Karpas-422 (cell line): ENCODE data around the gene IQCK. TPM values are rescaled to one million over a fixed set of nuclear protein-coding genes. Genes with fewer than 3 reads are reported as not detected.

Experiments used
- DNase-seq: peaks from one replicate; pipeline ENCODE4 v3.0.0-alpha.2; 2015
- H2AFZ ChIP-seq: fragments of 200-600 bp; sonication (generic); 2 replicates; pipeline ENCODE4 v1.6.1; 2014; ENCODE audit warnings: antibody characterized with exemption, low read length, mixed read lengths
- H3K27ac ChIP-seq: fragments of 200-600 bp; sonication (generic); 2 replicates; pipeline ENCODE4 v1.5.1; 2014; ENCODE audit warnings: mild to moderate bottlenecking, low read length, moderate library complexity
- H3K27me3 ChIP-seq: fragments of 200-600 bp; sonication (generic); 2 replicates; pipeline ENCODE4 v1.6.1; 2014; ENCODE audit warnings: low read length, mixed read lengths
- H3K36me3 ChIP-seq: fragments of 200-600 bp; sonication (generic); 2 replicates; pipeline ENCODE4 v1.6.1; 2014; ENCODE audit warnings: low read length, mixed read lengths; ENCODE audit not compliant: insufficient read depth
- H3K4me1 ChIP-seq: fragments of 200-600 bp; sonication (generic); 2 replicates; pipeline ENCODE4 v1.6.1; 2014; ENCODE audit warnings: mild to moderate bottlenecking, low read length, mixed read lengths
- H3K4me2 ChIP-seq: fragments of 200-600 bp; sonication (generic); 2 replicates; pipeline ENCODE4 v1.6.1; 2014; ENCODE audit warnings: low read length, low read depth, mild to moderate bottlenecking; ENCODE audit not compliant: poor library complexity, severe bottlenecking
- H3K4me3 ChIP-seq: fragments of 200-600 bp; sonication (generic); 2 replicates; pipeline ENCODE4 v1.5.1; 2014; ENCODE audit warnings: mild to moderate bottlenecking, antibody characterized with exemption, low read length, mixed read lengths
- H3K79me2 ChIP-seq: fragments of 200-600 bp; sonication (generic); 2 replicates; pipeline ENCODE4 v1.6.1; 2014; ENCODE audit warnings: mild to moderate bottlenecking, low read length, mixed read lengths
- H3K9ac ChIP-seq: fragments of 200-600 bp; sonication (generic); 2 replicates; pipeline ENCODE4 v1.6.0; 2014; ENCODE audit warnings: low read length
- H3K9me2 ChIP-seq: fragments of 200-600 bp; sonication (generic), shearing (Covaris generic); replicated peaks from 2 replicates; pipeline ENCODE4 v1.6.0; 2014; ENCODE audit warnings: mild to moderate bottlenecking, low read length, moderate library complexity; ENCODE audit not compliant: insufficient read depth
- H3K9me3 ChIP-seq: fragments of 300-700, 200-600 bp; sonication (generic); 2 replicates; pipeline ENCODE4 v1.6.1; 2014; ENCODE audit warnings: low read length, mixed read lengths
- H4K20me1 ChIP-seq: fragments of 200-600 bp; sonication (generic); 2 replicates; pipeline ENCODE4 v1.6.1; 2014; ENCODE audit warnings: mild to moderate bottlenecking, antibody characterized with exemption, low read length, low read depth; ENCODE audit not compliant: insufficient read depth
- total RNA-seq: library from RNA; depleted of rRNA; stranded (reverse); fragments of >200 nt; shearing (Covaris generic); gene quantifications from 2 replicates; pipeline ENCODE4 v1.2.3, GENCODE V29; 2014; ENCODE audit warnings: low replicate concordance

The IQCK gene
- total RNA-seq, 1 experiment from 2014 or later, result 4.9 TPM

DNA sequence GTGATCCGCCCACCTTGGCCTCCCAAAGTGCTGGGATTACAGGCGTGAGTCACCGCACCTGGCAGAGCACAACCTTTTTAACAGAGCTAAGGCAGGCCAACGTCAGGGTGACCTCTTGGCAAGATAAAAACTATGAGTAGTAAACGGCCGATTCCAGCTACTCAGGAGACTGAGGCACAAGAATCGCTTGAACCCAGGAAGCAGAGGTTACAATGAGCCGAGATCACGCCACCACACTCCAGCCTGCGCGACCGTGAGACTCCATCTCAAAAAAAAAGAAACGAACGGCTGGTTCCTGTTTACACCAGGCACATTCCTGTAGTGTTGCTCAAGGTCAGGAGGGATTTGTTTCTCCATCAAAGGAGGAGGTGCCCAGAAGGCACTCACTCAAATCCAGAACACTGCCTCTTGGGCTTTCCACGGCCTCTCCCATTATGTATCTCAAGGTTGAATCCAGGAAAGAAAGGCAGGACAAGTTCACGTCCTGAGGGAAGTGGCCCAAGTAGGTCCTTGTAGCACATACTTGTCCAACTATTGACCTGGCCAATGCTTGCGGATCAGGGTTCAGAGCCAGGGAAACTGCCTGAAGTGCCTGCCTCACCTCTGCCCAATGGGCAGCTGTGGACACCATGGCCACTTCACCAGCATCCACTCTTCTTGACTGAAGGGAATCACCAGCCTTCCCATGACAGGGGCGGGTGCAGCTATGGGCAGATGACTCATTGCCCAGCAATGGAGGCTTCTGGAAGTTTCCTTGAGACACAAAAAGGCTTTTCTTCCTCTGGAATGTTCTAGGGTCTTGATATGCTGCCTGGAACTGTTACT, 13.5 kb upstream of the IQCK start:
- H3K79me2 ChIP-seq, result no peaks in the 10 kb centered on the region
- H4K20me1 ChIP-seq, result no peaks in the 10 kb centered on the region
- no peak overlapping the region for H3K4me2 ChIP-seq
- no peak overlapping the region for H2AFZ ChIP-seq
- no peak overlapping the region for H3K4me3 ChIP-seq
- H3K9ac ChIP-seq, result no peak overlapping the region
- no peak for DNase-seq
- no peaks in the 10 kb centered on the region for H3K36me3 ChIP-seq
- H3K27me3 ChIP-seq, result no peaks in the 10 kb centered on the region
- H3K27ac ChIP-seq, result no peak overlapping the region
- H3K9me2 ChIP-seq, result no peaks in the 10 kb centered on the region
- no peaks in the 10 kb centered on the region for H3K9me3 ChIP-seq
- no peaks in the 10 kb centered on the region for H3K4me1 ChIP-seq

GRCh38 chr16:19705146-19705501, 12.9 kb upstream of the IQCK start:
- H3K27ac ChIP-seq, result no peak overlapping the region
- no peaks in the 10 kb centered on the region for H3K79me2 ChIP-seq
- H2AFZ ChIP-seq, result no peak overlapping the region
- H3K36me3 ChIP-seq, result no peaks in the 10 kb centered on the region
- no peaks in the 10 kb centered on the region for H4K20me1 ChIP-seq
- H3K9me2 ChIP-seq, result no peaks in the 10 kb centered on the region
- H3K27me3 ChIP-seq, result no peaks in the 10 kb centered on the region
- H3K9ac ChIP-seq, result no peak overlapping the region
- H3K9me3 ChIP-seq, result no peaks in the 10 kb centered on the region
- no peak overlapping the region for H3K4me2 ChIP-seq
- no peak for DNase-seq
- no peaks in the 10 kb centered on the region for H3K4me1 ChIP-seq
- H3K4me3 ChIP-seq, result no peak overlapping the region

GRCh38 chr16:19705843-19706242, 12.2 kb upstream of the IQCK start:
- no peak for DNase-seq
- Histone ChIP-seq H3K36me3 (no peaks in the 10 kb centered on the region), H3K4me3 (no peak overlapping the region), H3K79me2 (no peaks in the 10 kb centered on the region), H2AFZ (no peak overlapping the region), H3K27me3 (no peaks in the 10 kb centered on the region), H3K9me2 (no peaks in the 10 kb centered on the region), H3K9ac (no peak overlapping the region), H3K4me2 (no peak overlapping the region), H3K9me3 (no peaks in the 10 kb centered on the region), H3K27ac (no peak overlapping the region), H3K4me1 (no peaks in the 10 kb centered on the region), H4K20me1 (no peaks in the 10 kb centered on the region)

DNA sequence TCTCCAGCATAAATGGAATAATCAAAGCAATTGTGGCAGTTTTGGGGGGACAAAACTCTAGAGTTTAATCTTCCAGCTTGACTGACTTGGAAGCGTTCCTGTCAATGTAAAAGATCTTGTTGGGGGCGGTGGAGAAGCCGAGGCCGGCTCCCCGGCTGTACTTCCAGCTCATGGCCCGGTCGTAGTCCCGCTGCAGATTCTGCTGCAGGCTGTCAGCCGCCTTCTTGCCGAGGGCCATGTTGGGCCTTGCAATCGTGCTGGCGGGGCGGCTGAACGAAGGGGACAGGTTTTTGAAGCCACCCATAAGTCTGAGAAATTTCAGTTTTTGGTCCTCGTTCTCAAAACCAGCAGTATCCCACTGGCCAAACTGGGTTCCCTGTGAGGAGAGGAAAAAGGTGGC, 11.2 kb upstream of the IQCK start:
- Histone ChIP-seq H3K36me3 (no peaks in the 10 kb centered on the region), H4K20me1 (no peaks in the 10 kb centered on the region), H3K79me2 (no peaks in the 10 kb centered on the region)

GRCh38 chr16:19707569-19708295, 10.3 kb upstream of the IQCK start:
- Histone ChIP-seq H3K4me1 (no peaks in the 10 kb centered on the region), H3K79me2 (no peaks in the 10 kb centered on the region), H3K36me3 (no peaks in the 10 kb centered on the region), H3K9me2 (no peaks in the 10 kb centered on the region), H3K4me3 (no peak overlapping the region), H3K9ac (no peak overlapping the region), H3K4me2 (no peak overlapping the region), H2AFZ (no peak overlapping the region), H3K27ac (no peak overlapping the region), H3K27me3 (no peaks in the 10 kb centered on the region), H3K9me3 (no peaks in the 10 kb centered on the region), H4K20me1 (no peaks in the 10 kb centered on the region)
- DNase-seq, result no peak

More for the DNA sequence above, 11.2 kb upstream of the IQCK start:
- no peaks in the 10 kb centered on the region for H3K9me2 ChIP-seq
- no peak overlapping the region for H3K4me2 ChIP-seq
- no peak for DNase-seq
- H3K9me3 ChIP-seq, result no peaks in the 10 kb centered on the region
- H3K4me1 ChIP-seq, result no peaks in the 10 kb centered on the region
- H3K9ac ChIP-seq, result no peak overlapping the region
- H2AFZ ChIP-seq, result no peak overlapping the region
- H3K27ac ChIP-seq, result no peak overlapping the region
- no peaks in the 10 kb centered on the region for H3K27me3 ChIP-seq
- H3K4me3 ChIP-seq, result no peak overlapping the region

DNA sequence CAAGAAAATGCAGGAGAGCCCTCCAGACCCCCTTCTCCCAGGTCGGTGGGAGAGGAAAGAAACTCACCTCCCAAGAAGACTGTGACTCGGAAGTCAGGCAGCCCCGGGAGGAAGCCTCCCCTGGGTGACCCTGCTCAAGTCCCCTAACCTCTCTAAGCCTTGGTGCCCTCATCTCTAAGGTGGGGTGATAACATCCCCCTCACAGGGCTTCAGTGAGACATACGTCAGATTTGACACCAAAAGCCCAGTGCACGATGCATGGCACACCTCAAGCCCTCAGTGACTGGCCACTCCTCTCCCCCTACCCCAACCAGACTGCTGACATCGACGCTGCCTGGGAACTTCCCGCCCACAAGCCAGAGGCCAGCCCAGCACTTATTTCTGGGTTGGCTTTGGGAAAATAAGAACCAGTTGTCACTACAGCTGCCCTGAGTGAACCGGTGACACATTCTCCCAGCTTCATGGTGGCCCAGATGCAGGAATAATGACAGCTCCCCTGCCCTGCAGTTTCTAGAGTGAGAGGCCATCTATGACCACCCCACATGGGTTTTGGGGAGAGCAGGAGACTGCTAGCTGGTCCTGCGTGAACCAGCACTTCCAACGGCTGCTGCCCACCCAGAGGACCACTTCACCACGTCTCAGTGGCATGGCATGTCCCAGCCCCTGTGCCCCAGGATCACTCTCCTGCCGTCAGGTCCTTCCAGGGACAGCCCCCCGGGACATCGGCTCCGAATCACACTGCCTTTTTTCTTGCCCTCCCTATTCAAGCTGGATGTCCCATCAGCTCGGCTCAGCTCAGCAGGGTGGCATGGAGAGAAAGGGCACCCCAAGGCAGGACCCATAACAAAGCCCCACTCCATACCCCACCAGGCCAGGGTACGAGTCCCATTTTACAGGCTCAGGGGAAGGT, 9.5 kb upstream of the IQCK start:
- Histone ChIP-seq H3K4me3 (no peak overlapping the region), H3K9me2 (no peaks in the 10 kb centered on the region), H3K79me2 (no peaks in the 10 kb centered on the region), H3K4me1 (no peaks in the 10 kb centered on the region), H3K4me2 (no peak overlapping the region), H4K20me1 (no peaks in the 10 kb centered on the region), H3K27ac (no peak overlapping the region), H3K27me3 (no peaks in the 10 kb centered on the region), H2AFZ (no peak overlapping the region), H3K9ac (no peak overlapping the region), H3K36me3 (no peaks in the 10 kb centered on the region), H3K9me3 (no peaks in the 10 kb centered on the region)
- DNase-seq, result no peak

- no peaks in the 10 kb centered on the region for H4K20me1 ChIP-seq
- no peaks in the 10 kb centered on the region for H3K27me3 ChIP-seq
- no peak overlapping the region for H3K27ac ChIP-seq
- no peaks in the 10 kb centered on the region for H3K36me3 ChIP-seq
- no peak for DNase-seq
- H3K9me3 ChIP-seq, result no peaks in the 10 kb centered on the region
- H3K79me2 ChIP-seq, result no peaks in the 10 kb centered on the region
- H3K9me2 ChIP-seq, result no peaks in the 10 kb centered on the region
- H3K4me3 ChIP-seq, result no peak overlapping the region
- H2AFZ ChIP-seq, result no peak overlapping the region
- no peak overlapping the region for H3K9ac ChIP-seq
- no peaks in the 10 kb centered on the region for H3K4me1 ChIP-seq
- no peak overlapping the region for H3K4me2 ChIP-seq
These were observed 8.5 kb upstream of the IQCK start for GRCh38 chr16:19709381-19710136.
